NCI-H2107 treated with DMSO at 0.1 percent for 48 hours (cell line): ENCODE data around the gene LSS.
A peak's percentile ranks its signal among the peaks of the same experiment; 100 is the strongest.

Experiments used
- DNase-seq: peaks from one replicate; lab custom pipeline; 2025; ENCODE audit not compliant: unreplicated experiment; lab: John Stamatoyannopoulos, UW

The LSS gene

DNA sequence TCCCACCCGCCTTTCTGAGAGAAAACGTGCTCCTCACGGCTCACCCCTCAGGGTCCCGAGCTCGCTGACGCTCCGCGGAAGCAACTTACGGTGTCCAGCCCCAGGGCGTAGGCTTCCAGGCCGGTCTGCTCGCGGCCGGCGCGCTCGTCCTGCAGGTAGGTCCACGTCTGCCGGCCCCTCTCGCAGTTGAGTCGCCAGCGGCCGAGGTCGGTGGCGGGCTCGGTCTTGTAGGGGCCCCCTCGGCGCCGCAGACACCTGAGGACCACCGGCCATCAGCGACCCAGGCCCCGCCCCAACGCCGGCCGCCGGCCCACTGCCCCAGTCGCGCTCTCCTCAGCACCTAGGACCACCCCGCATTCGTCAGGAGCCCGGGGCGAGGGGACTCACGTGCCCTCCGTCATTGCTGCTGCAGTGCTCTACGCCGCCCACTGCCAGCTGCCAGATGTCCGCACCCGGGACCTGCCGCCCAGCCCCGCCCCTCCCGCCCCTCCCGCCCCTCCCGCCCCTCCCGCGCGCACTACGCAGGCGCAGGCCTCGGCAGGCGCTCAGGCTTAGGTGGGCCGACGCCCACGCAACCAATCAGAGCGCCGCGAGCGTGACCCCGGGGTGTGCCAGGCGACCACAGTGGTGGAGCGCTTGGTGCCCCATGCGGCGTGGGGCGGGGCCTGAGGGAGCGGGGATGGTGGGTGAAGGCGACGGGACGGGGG, at the start of gene LSS:
Gene LSS (minus strand): TSS at position 430 of the 707 bp plus-strand sequence. CDS start 29 bp downstream, at position 401.
- DNase-seq: peak; percentile 85

DNA sequence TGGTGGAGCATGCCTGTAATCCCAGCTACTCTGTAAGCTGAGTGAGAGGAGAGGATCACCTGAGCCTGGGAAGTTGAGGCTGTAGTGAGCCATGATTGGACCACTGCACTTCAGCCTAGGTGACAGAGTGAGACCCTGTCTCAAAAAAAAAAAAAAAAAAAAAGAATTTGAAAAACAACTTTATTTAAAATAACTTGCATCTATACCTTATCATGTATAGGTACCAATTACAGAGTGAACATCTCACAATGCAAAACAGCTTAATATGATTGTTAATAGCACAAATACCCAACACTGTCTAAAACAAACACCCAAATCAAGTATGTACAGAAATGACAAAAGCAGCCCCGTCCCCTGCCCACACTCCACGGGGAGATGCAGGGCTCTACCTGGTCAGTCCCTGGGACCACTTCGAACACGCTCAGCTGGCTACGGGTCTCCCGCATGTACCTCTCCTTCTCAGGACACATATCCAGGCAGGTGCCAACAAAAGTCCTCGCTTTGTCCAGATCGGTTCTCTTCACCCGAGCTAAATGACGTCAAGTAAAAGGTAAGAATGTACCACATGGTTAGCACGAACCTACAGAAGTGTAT, 46.3 kb upstream of the LSS start:
- no peak for DNase-seq

DNA sequence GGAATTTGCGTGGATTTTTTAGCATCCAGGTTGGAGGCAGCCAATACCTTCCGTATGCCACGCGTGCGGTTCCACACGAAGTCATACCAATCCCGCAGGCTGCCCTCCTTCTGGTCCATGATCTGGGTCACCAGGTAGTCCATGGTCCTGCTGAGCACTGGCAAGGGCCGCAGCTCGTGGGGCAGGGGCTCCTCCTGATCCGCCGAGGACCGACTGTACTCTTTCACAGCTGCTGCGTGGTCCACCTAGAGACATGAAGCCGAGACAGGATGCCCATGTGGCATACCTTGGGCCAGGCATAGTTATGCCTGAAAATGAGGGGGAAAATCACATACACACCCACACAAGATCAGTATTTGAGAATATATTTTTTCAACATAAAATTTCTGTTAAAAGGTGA, 44.8 kb upstream of the LSS start:
- no peak for DNase-seq

DNA sequence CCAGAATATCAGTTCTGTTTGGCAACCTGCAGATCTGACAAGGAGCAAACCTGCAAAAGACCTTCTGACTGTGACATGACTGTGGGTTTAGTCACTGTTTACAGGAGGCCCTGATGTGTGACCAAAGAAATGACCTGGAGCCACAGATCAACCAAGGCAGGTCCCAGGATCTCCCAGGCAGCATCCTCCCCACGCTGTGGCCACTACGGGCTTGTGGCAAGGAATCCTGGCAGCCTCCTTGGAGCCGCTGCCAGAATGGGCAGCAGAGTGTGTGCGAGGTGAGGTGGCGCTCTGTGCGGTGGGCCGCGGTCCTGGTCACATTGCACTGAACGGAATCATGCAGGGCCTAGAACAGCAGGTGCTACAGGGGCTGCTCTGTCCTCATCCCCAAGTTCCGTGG, 40.9 kb upstream of the LSS start:
- DNase-seq: no peak

DNA sequence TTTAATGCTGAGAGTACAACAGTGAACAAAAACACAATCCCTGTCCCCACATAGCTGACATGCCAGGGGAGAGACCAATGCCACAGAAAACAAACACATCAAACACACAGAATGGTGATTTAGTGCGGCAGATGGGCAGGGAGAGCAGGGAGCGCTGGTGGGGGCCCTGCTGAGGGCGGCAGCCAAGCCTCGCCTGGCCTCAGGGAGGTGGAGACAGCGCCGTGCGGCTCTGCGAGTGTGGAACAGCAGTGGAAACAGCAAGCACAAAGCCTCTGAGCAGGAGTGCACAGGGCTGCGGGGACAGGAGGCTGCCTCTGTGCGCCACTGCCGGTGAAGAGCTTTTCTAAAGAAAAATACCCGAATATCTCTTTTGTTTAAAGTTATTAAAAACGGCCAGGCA, 39.8 kb upstream of the LSS start:
- no peak for DNase-seq

DNA sequence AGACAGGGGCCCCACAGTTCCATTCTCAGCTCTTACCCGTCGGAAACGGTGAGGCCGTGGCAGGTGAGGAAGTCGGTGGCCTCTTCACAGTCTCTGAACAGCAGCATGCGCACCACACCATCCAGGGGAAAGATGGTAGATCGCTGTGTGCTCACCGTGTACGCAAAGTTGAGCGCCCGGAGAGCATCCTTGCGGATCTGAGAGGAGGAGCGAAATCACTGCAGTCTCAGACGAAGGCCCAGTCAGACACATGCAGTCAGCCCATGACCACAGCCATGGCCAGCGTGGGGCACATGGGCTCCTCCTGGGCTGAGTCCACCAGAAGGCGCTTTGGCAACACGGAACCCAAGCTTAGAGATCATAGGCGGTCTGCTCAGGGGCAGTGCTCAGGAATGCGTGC, 38.4 kb upstream of the LSS start:
- DNase-seq: no peak

DNA sequence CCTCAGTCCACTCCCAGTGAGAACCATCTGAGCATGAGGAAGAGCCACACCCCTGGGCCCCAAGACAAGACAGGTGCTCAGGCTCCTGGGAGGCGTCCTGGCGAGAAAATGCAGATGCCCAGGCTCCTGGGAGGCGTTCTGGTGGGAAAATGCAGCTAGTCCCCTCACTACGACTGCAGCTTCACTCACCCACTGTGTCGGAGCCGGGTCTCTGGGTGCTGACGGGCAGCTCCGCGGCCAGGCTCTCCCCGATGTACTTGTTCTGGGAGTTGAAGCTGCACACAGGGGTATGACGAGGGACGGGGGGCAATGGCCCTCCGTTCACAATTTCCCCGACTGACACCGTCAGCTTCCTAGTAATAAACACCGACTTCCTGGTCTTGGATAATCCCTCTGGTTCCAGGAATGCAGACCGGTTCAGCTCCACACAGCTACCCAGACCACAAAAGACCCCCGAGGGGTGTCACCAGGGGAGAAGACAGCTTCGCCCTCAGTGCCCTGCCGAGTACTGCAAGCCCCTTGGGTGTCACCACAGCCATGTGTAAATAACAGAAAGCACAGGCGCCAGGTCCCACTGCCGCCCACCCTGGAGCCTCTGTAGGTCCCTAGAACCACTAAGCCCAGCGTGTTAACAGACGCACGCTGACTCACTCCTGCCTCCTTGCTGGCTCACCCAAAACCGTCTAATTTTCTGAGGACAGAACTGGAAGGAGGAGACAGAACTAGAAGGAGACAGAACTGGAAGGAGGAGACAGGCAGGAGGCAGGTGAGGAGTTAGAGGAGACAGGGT, 37.4 kb upstream of the LSS start:
- DNase-seq: no peak

DNA sequence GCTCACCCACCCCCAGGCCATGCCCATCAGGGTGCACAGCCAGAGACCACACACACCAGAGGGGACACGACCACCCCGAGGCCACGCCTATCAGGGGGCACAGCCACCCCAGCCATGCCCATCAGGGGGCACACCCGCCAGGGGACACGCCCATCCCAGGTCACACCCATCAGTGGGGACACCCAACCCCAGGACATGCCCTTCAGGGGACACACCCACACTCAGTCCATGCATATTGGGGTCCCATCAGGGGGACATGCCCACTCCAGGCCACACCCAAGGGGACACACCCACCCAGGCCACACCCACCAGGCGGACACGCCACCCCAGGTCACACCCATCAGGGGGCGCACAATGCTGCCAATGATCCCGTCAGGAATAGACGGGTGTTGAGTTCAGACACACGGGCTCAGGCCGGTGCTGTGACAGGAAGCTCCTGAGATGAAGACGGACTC, 36.1 kb upstream of the LSS start:
- no peak for DNase-seq

DNA sequence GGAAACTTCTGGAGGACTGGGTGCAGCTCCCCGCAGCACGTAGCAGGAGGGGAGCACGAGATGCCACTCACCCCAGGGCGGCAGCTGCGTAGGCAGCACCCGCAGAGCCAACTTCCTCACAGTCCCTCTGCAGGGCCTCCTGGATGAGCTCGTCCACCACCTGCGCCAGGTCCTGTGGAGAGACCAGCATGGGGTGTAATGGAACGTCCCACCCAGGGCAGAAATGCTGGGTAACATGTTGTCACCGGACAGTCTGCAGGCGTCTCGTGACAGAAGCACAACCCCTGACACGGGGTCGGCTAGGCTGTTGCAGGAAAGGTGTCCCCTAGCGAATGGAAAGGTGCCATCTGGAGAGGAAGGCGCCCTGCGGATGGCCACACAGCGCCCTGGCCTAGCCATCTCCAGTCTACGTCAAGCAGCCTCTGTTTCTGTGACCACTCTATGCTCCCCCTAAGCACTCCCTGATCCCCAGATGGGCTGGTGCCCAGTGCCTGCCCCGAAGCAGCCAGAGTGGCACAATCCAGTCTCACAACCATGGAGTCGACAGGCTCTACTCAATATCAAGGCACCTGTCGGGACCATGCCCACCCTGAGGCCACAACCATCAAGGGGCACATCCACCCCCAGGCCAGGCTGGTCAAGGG, 35.6 kb upstream of the LSS start:
- DNase-seq: no peak

DNA sequence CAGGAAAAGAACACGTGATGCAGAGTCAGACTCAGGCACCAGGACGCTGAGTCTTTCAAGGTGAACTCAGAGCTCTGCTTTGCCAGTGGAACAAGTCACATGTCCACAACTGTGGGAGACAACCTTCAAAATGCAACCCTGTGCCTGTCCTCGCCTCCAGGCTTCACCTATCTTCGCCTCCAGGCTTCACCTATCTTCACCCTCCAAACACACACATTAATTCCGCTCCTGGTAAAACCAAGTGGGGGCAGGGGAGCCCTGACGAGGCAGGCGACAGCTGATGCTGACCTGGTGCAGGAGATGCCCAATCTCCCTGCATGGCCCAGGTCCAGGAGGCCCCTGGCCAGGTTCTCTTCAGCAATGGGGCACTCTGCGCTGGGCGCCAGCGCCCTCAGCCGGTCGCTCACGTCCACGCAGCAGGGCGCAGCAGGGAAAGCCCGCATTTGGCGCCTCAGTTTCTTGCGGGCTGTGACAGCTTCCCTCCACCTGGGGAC, 28.0 kb upstream of the LSS start:
- no peak for DNase-seq

DNA sequence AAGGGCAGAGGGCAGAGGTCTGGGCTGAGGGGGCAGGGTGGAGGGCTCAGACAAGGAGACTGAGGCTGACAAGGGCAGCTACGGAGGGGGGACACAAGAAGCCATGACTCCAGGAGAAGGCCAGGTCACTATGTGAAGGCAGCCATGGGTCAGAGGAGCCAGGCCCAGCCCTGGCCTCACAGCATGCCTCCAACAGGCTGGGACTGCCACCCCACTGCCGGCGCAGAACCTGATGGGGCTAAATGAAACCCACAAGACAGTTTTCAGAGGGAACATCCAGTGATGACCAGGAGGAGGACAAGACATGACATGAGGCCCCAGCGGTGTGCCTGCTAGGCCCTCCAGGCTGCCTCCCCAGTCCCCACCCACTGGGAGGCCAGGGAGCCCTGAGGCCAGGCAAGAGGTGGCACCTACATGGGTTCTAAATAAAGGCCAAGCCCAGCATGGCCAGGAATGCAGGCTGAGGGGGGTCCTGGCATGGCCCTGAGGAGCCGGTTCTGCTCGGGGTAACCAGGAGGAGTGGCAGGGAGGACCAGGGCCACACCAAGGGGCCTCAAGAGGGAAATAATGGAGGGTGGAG, 27.3 kb upstream of the LSS start:
- no peak for DNase-seq

DNA sequence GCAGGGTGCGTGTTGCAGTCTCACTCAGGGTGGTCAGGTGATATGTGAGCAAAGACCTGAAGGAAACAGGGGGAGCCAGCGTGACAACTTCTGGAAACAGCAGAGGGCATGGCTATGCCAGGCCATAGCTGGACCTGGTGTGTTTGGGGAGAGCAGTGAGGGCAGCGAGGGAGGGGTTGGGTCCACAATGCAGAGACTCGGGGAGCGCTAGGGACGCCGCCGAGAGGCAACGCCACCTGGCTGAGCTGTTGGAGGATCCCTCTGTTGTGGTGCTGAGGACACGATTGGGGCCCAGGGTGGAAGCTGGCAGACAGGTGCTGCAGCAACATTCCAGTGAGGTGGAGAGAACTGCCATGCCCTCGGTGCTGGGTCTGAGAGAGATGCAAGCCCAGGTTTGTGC, 26.6 kb upstream of the LSS start:
- DNase-seq: no peak

DNA sequence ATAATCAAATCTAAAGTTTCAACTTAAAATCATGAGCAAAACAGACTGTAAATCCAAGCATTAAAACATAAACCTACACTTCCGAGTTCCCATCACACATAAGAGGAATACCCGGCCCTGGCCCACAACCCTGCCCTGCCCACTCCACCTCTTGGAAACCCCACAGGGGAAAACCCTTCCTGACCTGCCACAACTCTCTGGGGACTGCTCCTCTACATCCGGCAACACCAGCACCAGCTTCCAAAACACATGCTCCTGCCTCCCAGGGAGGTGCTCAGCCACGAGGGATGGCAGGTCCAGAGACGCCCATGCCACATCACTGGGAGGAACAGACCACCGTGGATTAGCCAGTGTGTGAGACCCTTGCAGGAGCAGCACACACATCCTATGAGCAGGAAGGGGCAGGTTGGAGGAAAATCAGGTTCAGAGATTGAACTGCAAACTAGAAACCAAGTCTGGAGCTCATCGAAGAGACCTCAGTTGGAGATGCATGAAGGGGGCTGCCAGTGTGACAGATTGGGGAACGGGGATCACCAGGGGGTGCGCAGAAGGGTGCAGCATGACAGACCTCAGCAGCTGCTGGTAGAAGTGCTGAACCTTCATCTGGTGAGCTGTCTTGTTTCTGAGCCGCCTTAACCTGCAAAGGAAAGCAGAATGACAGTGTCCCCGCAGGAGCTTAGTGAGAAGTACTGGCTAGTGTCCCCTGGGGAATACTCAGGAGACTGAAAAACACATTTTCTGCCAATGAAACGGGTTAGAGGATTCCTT, 25.8 kb upstream of the LSS start:
- DNase-seq: peak; percentile 26

DNA sequence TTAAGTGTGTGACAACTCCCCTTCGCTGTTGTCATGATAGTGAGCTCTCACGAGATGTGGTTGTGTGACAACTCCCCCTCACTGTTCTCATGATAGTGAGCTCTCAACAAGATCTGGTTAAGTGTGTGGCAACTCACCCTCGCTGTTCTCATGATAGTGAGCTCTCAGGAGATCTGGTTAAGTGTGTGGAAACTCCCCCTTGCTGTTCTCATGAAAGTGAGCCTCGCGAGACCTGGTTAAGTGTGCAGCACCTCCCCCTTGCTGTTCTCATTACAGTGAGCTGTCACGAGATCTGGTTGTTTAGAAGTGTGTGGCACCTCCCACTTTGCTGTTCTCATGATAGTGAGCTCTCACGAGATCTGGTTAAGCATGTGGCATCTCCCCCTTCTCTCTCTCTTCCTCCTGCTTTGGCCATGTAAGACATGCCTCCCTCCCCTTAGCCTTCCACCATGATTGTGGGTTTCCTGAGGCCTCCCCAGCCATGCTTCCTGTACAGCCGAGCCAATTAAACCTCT, 25.1 kb upstream of the LSS start:
- DNase-seq: no peak

DNA sequence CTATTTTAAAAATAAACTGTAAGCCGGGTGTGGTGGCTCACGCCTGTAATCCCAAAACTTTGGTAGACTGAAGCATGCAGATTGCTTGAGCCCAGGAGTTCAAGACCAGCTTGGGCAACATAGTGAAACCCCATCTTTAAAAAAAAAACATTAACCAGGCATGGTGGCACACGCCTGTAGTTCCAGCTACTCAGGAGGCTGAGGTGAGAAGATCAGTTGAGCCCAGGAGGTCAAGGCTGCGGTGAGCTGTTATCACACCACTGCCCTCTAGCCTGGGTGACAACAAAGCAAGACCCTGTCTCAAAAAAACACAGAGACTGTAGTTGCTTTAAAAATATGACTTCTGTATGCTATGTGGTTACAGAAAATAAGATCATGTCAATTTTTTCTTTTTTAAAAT, 24.3 kb upstream of the LSS start:
- no peak for DNase-seq

DNA sequence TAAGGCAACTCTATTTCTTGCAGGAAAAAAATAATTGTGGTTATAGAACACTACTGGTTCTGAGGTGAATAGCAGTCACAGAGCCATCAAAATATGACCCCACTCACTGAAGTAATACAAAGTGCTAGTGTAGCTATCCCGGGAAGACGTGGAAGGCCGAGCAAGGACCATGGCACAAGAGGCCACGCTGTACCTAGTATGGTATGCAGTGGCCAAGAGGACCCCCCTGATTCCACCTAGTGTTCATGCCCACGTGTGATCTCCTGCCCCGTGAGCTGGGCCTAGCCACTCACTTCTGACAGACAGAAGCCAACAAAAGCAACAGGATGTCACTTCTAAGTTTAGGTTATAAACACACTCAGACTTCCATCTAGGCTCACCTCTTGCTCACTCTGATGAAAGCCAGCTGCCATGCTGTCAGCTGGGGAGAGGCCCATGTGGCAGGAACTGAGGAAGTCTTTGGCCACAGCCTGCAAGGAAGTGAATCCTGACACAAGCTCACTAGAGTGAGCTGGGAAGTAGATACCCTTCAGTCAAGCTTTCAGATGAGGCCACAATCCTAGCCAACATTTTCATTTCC, 21.7 kb upstream of the LSS start:
- no peak for DNase-seq

DNA sequence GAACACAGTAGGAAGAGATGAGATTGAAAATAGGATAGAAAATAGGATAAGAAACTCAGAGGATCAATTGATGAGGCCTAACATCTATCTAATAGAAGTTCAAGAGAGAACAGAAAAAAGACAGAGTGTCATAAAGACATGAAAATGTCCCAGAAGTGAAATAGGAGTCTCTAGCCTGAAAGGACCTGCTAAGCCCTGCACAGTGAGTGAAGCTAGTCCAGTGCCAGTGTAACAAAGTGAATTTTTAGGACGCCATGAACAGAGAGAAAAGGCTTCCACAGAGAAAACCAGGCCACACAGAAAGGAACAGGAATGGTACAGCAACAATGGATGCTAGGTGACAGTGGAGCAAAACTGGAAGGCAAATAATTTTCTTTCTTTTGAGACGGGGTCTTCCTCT, 20.3 kb upstream of the LSS start:
- DNase-seq: no peak

DNA sequence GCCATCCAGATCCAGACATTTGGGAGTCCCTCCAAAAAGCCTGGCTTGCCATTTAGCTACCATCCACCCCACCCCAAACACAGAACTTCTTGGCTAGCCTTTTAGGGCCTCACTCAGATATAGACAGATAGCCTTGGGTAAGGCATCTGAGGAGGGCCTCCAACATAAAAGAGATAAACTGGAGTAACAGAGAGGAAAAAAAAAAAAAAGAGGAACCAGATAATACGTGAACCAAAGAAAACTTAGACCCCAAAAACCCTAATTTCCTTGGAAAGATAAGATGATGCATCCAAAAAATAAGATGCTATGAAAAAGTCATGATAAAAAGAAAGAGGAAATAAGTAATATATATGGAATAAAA, 19.8 kb upstream of the LSS start:
- DNase-seq: no peak

DNA sequence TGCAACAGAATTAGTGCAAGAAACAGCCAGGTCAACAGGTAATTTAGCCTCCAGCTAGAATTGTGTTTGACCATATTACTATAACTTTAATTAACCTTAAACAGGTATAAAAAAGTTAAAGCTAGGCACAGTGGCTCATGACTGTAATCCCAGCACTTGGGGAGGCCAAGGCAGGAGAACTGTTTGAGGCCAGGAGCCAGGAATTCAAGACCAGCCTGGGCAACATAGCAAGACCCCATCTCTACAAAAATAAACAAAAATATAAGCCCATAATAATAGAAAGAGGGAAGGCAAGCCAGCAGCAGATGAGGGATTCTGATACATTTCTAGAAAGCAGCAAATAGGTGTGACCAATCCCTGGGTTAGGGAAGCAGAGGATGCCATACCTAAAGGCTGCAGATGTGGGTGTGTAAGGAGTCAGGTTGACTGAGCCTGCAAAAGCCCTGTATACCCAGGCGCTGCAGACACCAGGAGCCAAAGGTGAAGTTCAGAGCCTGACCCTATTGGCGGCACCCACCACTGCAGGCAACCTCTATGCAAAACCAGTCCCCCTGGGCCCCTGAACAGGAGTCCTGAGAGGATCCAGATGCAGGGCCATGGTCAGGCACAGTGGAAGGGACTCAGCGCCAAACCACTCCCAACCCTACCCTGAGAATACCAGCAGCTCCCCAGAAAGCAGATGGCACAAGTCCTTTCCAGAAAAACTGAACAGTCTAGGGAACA, 19.3 kb upstream of the LSS start:
- DNase-seq: no peak
